Tibial nerve (tissue), 4 donors: ENCODE results near the gene COBLL1. TPM values are rescaled to one million over a fixed set of nuclear protein-coding genes. Genes with fewer than 3 reads are reported as not detected.

Source experiments
- DNase-seq, 2 donors: peaks; one replicate each; pipeline ENCODE4 v3.0.0-alpha.2; 2019; ENCODE audit warnings: low spot score in 2 of 2
- H3K27ac ChIP-seq, 4 donors: fragments of 200-600 bp; sonication (generic) in 3 of 4; one replicate each; pipeline ENCODE4 v1.5.1; 2017 to 2019; ENCODE audit warnings: mild to moderate bottlenecking in 1 of 4
- H3K27me3 ChIP-seq, 2 donors: fragments of 200-600 bp; sonication (generic) in 1 of 2; one replicate each; pipeline versions ENCODE4 v1.5.1 to v1.6.0; 2017 to 2019
- H3K36me3 ChIP-seq, 3 donors: fragments of 200-600 bp; sonication (generic); one replicate each; pipeline ENCODE4 v1.5.1; 2018 to 2019
- H3K4me1 ChIP-seq, 4 donors: fragments of 200-600 bp; sonication (generic) in 3 of 4; one replicate each; pipeline ENCODE4 v1.5.1; 2017 to 2019
- H3K4me3 ChIP-seq, 4 donors: fragments of 200-600 bp; sonication (generic) in 3 of 4; one replicate each; pipeline ENCODE4 v1.5.1; 2017 to 2019; ENCODE audit warnings: mild to moderate bottlenecking in 1 of 4, moderate library complexity in 1 of 4
- H3K9me3 ChIP-seq, 4 donors: fragments of 200-600 bp; sonication (generic) in 3 of 4; one replicate each; pipeline ENCODE4 v1.5.1; 2017 to 2019
- CTCF ChIP-seq, 5 experiments: fragments of 200-600 bp in 3 of 5; fragments of 450-650 bp in 2 of 5; sonication (generic) in 3 of 5; IDR thresholded peaks; one replicate each; pipeline ENCODE4 v1.5.1; 2016 to 2019; ENCODE audit warnings: antibody characterized with exemption in 5 of 5, mild to moderate bottlenecking in 3 of 5, moderate library complexity in 2 of 5
- EP300 ChIP-seq, 2 donors: sonication (generic); formaldehyde crosslinking; IDR thresholded peaks; one replicate each; pipeline ENCODE4 v1.6.1; 2017; ENCODE audit warnings: antibody characterized with exemption in 2 of 2, mild to moderate bottlenecking in 1 of 2
- POLR2A ChIP-seq, 2 donors: fragments of 450-650 bp; IDR thresholded peaks; one replicate each; pipeline ENCODE4 v1.6.1; 2017; ENCODE audit warnings: antibody characterized with exemption in 2 of 2, mild to moderate bottlenecking in 2 of 2, moderate library complexity in 2 of 2
- WGBS, 2 donors: methylation state at CpG; one replicate each; pipeline ENCODE4 v1.1.5; 2018; 5-methylcytosine and 5-hydroxymethylcytosine counted together
- total RNA-seq, 4 donors: library from RNA; depleted of rRNA; stranded (reverse); fragments of >200 nt; gene quantifications; one replicate each; pipeline ENCODE4 v1.1.0, GENCODE V29; 2016

The COBLL1 gene
- total RNA-seq, 4 donors from 2014 or later: 117 to 190 (median 146) TPM

GRCh38 chr2:164875334-164876205 is 33.9 kb upstream of the COBLL1 start:
- TF ChIP-seq POLR2A (IDR thresholded peaks at IDR 0.05): no peak
- TF ChIP-seq CTCF (IDR thresholded peaks at IDR 0.05): no peak
- TF ChIP-seq EP300 (IDR thresholded peaks at IDR 0.05): no peak
- no peak overlapping the region for H3K27ac ChIP-seq
- H3K4me3 ChIP-seq: no peak overlapping the region
- no peaks in the 10 kb centered on the region for H3K27me3 ChIP-seq
- H3K4me1 ChIP-seq: peaks cover 0 to 24% (median 0%) of the 10 kb centered on the region in 4 donors
- H3K36me3 ChIP-seq: no peaks in the 10 kb centered on the region
- DNase-seq: no peak
- 96 to 97% methylated on average over 10 of the region's 10 CpGs for WGBS, 2 donors
- H3K9me3 ChIP-seq: no peaks in the 10 kb centered on the region

- Histone ChIP-seq H3K27ac (no peak overlapping the region), H3K27me3 (no peaks in the 10 kb centered on the region), H3K9me3 (no peaks in the 10 kb centered on the region), H3K4me3 (no peak overlapping the region), H3K36me3 (no peaks in the 10 kb centered on the region), H3K4me1 (peaks cover 0 to 12% (median 3%) of the 10 kb centered on the region in 4 donors)
- DNase-seq: no peak
- 80 to 87% methylated on average over 9 of the region's 9 CpGs for WGBS, 2 donors
- TF ChIP-seq CTCF (IDR thresholded peaks at IDR 0.05): no peak
- no peak for TF ChIP-seq POLR2A (IDR thresholded peaks at IDR 0.05)
- TF ChIP-seq EP300 (IDR thresholded peaks at IDR 0.05): no peak
Measured at GRCh38 chr2:164873210-164873908, 31.7 kb upstream of the COBLL1 start.

GRCh38 chr2:164871404-164871803 is 29.8 kb upstream of the COBLL1 start:
- peaks cover 0 to 13% (median 3%) of the 10 kb centered on the region in 4 donors for H3K4me1 ChIP-seq

GRCh38 chr2:164869420-164869772 is 27.8 kb upstream of the COBLL1 start:
- Histone ChIP-seq H3K27me3 (no peaks in the 10 kb centered on the region), H3K4me3 (no peak overlapping the region), H3K4me1 (peaks cover 0 to 13% (median 3%) of the 10 kb centered on the region in 4 donors), H3K36me3 (no peaks in the 10 kb centered on the region), H3K9me3 (no peaks in the 10 kb centered on the region), H3K27ac (no peak overlapping the region)
- no peak for TF ChIP-seq POLR2A (IDR thresholded peaks at IDR 0.05)
- TF ChIP-seq EP300 (IDR thresholded peaks at IDR 0.05): no peak
- no peak for TF ChIP-seq CTCF (IDR thresholded peaks at IDR 0.05)
- no peak for DNase-seq

More at GRCh38 chr2:164871404-164871803, 29.8 kb upstream of the COBLL1 start:
- no peaks in the 10 kb centered on the region for H3K27me3 ChIP-seq
- H3K27ac ChIP-seq: no peak overlapping the region
- WGBS, 2 donors: 66 to 72% methylated on average over 2 of the region's 2 CpGs
- TF ChIP-seq EP300 (IDR thresholded peaks at IDR 0.05) (no peak), POLR2A (IDR thresholded peaks at IDR 0.05) (no peak), CTCF (IDR thresholded peaks at IDR 0.05) (no peak)
- H3K9me3 ChIP-seq: no peaks in the 10 kb centered on the region
- no peak for DNase-seq
- H3K4me3 ChIP-seq: no peak overlapping the region
- H3K36me3 ChIP-seq: no peaks in the 10 kb centered on the region
